Mammary epithelial cell (primary cell): ENCODE results near the gene SMPD1.

ENCODE experiments used
- EZH2 ChIP-seq: IDR thresholded peaks from 2 replicates; pipeline ENCODE4 v1.6.1; 2012; ENCODE audit warnings: low read length, inconsistent platforms, borderline replicate concordance
- TF ChIP-seq, protein P1 (sequence below), 2 donors: IDR thresholded peaks in 1 of 2; conservative IDR thresholded peaks in 1 of 2; 2 replicates each; pipeline ENCODE4 v1.5.1; 2011 to 2012; ENCODE audit warnings: inconsistent platforms in 2 of 2, low read length in 2 of 2, mild to moderate bottlenecking in 2 of 2, control low read depth in 1 of 2, low read depth in 1 of 2; ENCODE audit not compliant: insufficient read depth in 1 of 2; ENCODE audit errors: extremely low read depth in 1 of 2

DNA sequence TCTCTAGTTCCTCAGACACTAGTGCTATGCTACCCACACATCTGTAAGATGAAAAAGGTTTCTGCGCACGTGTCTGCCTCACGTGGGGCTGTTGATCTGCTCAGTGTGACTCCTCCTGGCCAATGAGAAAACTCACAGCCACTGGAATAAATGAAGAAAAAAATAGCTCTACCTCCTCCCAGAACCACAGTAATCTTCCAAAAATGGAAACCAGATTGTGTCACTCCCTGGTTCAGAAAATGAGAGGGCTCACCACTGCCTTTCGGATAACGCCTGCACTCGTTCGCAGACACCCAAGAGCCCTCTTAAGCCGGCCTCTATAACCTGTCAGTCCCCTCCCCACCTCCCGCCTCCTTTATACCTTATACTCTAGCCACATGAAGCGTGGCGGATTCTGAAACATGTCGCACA is 23.5 kb downstream of the SMPD1 start:
- TF ChIP-seq EZH2 = no peak
- TF ChIP-seq, protein P1, sequence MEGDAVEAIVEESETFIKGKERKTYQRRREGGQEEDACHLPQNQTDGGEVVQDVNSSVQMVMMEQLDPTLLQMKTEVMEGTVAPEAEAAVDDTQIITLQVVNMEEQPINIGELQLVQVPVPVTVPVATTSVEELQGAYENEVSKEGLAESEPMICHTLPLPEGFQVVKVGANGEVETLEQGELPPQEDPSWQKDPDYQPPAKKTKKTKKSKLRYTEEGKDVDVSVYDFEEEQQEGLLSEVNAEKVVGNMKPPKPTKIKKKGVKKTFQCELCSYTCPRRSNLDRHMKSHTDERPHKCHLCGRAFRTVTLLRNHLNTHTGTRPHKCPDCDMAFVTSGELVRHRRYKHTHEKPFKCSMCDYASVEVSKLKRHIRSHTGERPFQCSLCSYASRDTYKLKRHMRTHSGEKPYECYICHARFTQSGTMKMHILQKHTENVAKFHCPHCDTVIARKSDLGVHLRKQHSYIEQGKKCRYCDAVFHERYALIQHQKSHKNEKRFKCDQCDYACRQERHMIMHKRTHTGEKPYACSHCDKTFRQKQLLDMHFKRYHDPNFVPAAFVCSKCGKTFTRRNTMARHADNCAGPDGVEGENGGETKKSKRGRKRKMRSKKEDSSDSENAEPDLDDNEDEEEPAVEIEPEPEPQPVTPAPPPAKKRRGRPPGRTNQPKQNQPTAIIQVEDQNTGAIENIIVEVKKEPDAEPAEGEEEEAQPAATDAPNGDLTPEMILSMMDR (conservative IDR thresholded peaks at IDR 0.05 in 1 of 2, IDR thresholded peaks at IDR 0.05 in 1 of 2; ENCODE audit: extremely low read depth in 1 of 2, insufficient read depth in 1 of 2, low read depth in 1 of 2, low read length in 2 of 2) = no peak
